ENCODE results near the gene ZBTB20.
"Not testable (repeated sequence)": the region's sequence is repeated elsewhere in the genome, so short reads cannot be mapped to it uniquely, and the experiment has no call there.

The ZBTB20 gene

DNA sequence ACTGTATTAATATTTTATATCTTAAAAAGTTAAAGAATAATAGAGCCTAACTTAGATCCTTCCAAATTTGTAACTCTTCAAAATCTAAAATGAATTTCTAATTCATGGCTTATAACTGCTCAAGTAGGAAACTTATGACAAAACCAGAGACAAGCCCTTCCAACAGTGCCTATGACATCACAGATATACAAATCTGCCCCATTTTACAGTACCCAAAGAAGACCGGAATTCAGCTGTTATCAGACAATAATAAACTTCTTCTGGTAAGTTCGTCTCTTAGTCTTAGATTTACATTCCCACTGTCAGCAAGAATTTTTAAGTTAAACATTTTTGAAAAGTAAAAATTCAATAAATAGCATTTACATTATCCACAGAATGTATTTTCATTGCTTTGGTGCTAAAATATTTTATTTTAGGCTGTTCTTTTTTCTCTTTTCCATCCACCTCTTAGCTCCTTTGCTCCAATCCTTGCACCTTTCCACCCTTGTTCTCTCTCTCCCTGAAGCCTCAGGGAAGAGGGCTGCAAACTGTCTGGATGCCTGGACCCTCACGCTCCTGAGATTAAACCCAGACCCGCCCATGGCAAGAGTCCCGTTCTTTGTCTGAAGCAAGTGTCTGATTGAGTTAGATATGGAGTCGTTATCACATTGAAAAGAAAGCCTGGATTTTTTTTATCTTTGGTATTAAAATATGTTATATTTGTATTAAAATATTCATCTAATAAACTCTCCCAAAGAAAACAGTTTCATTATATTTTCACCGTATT is 312.7 kb downstream of the ZBTB20 start:
- DNase-seq (ENCODE audit: low read depth in 3 of 3): no peak

DNA sequence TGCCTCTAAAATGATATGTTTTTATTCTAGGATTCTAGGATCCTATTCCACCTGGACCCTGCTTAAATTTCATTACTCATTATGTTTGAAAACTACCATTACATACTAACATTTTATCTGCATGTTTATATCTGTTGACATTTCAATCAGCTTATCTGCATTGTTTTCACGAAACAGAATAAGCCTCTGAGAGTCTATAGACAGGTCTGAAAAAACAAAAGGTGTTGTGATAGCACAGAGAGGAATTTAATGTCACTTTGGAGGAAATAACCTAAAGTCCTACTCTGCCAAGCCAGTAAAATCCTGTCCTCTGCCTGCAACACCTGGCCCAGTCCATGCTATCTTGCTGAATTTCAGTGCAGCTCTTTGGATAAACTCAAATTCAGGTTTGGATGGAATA is 315.2 kb downstream of the ZBTB20 start:
- DNase-seq (ENCODE audit: low read depth in 3 of 3): no peak

DNA sequence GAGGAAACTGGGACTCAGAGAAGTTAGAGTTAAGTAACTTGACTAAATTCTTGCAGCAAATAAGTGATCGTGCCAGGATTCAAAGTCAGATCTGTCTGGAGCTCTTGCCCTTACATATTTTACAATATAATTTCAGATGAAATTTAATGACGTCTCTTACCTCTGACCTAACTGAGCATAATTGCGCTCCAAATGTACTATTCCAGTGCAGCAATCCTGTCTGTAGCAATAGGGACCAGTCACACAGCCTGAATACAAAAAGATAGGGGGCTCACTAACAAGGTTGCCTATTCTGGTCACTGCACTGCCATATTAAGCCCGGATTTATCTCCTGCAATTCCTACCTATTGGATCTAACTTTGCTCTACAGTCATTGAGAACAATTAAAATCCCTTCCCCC is 316.4 kb downstream of the ZBTB20 start:
- no peak for DNase-seq (ENCODE audit: low read depth in 3 of 3)

DNA sequence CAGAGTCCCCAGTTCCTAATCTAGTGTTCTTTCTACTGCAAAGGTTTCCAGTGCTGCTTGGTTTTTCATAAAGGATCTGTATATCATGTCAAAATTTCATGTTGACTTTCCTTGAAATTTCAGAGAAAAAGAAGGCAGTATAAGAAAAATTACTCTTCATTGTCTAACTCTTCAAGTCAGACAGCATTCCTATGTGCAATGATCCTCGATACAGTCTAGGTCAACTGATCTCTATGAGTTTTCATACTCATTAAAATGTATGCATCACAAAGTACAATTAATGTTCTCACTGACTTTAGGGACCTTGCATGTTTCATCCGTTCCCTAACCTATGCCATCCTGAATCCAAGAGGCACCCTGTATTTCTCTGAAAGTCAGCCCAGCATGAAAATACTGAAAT is 317.3 kb downstream of the ZBTB20 start:
- no peak for DNase-seq (ENCODE audit: low read depth in 3 of 3)

DNA sequence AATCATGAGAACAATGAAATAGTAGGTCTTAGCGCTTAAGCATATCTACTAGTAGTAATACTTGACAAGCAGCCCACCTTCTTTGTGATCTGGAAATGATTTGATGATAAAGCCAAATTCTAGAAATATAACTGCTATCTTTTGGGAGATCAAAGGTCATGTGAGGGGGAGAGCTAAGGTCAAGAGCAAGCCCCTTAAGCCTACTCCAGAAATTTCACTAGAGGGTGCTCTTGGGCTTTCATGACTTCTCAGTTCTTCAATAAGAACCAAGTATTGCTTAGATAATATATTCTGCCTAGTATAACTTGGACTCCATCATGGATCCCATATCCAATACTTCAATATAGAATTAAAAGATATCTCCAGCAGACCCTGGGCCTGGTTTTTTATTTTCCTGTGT is 319.6 kb downstream of the ZBTB20 start:
- no peak for DNase-seq (ENCODE audit: low read depth in 3 of 3)

DNA sequence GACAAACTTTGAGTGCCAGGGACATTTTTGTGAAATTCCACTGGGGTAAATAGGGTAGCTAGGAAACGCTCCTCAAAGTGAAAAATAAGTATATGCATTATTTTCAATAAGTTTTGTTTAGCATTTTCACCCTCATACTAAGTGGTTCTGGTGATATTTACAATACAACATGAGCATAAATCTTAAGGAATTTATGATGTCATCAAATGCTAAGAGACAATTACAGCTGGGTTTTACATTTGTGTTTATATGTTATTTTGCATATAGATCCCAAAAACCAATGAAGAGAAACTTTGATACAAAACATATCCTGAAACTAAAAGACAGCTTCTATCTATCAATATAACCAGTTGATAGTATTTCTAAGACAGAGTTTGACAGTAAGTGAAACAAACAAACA is 323.1 kb downstream of the ZBTB20 start:
- DNase-seq (ENCODE audit: low read depth in 3 of 3): no peak

DNA sequence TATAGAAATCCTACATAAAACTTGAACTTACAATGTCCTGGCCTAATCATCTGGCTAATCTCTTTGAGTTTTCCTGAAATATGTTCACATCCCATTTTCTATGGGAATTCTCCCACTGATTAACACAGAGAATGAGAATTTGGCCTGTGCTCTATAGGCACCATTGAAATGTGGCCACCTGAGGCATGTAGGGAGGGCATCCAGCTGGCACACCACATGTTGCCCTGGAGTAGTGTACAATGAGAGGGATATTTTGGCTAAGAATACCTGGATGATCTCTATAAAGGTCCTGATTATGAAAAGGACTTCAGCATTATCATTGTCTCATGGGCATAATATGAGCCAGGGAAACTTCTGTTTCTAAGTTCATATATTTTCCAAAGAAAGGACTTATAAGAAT is 324.0 kb downstream of the ZBTB20 start:
- DNase-seq (ENCODE audit: low read depth in 3 of 3): no peak

DNA sequence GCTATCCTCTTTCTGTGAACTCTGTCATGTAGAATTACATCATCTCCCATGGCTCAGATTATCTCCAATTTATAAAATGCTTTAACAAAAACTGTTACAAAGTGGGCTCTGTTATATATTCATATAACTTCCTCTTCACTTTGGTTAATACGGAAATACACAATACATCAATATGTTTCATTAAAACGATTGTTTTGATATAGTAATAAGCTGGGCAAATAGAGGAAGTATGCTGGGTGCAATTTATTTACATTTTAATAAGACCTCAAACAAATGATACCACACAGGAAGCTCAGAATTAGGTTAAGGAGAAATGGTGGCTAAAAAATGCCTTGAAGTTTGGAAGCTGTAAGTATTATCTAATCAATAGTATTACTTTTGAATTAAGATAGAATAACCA is 331.0 kb downstream of the ZBTB20 start:
- DNase-seq (ENCODE audit: low read depth in 3 of 3): no peak

DNA sequence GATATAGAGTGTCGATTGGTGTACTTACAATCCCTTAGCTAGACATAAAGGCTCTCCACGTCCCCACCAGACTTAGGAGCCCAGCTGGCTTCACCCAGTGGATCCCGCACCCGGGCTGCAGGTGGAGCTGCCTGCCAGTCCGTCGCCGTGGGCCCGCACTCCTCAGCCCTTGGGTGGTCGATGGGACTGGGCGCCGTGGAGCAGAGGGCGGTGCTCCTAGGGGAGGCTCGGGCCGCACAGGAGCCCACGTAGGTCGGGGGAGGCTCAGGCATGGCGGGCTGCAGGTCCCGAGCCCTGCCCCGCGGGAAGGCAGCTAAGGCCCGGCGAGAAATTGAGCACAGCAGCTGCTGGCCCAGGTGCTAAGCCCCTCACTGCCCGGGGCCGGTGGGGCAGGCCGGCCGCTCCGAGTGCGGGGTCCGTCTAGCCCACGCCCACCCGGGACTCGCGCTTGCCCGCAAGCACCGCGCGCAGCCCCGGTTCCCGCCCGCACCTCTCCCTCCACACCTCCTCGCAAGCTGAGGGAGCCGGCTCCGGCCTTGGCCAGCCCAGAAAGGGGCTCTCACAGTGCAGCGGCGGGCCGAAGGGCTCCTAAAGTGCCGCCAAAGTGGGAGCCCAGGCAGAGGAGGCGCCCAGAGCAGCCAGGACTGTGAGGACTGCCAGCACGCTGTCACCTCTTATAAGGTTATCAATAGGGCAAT is 334.4 kb downstream of the ZBTB20 start:
- DNase-seq (ENCODE audit: low read depth in 3 of 3): not testable (repeated sequence)

DNA sequence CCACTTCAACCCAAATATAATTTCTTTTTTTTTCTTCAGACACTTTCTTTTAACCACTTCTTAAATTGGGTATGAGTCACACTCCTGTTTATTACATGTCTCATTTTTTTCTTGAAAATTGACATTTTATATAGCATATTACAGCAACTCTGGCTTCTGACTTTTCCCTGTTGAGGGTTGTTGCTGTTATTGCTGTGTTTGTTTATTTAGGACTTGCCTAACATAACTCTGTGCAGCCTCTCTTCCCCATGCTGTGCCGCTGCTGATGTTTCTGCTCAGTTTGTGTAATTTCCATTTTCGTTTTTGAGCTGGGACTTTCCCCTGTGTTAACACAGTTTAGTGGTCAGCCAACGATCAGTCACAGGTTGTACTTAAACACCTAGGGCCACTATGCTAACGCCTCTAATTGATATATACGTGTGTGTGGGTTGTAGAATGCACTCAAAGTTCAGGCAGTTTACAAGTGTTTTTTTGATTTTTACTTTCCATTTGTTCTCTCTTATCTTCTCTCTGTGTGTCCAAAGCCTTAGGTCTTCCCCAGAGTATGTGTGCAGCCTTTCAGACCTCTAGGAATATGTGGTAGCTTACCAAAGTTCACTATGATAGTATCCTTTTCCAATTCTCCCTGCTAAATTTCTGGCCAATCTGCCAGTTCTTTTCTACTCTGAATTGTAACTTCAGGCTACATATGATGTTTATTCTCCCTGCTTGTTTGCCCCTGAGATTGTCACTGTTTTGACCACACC is 337.2 kb downstream of the ZBTB20 start:
- no peak for DNase-seq (ENCODE audit: low read depth in 3 of 3)

DNA sequence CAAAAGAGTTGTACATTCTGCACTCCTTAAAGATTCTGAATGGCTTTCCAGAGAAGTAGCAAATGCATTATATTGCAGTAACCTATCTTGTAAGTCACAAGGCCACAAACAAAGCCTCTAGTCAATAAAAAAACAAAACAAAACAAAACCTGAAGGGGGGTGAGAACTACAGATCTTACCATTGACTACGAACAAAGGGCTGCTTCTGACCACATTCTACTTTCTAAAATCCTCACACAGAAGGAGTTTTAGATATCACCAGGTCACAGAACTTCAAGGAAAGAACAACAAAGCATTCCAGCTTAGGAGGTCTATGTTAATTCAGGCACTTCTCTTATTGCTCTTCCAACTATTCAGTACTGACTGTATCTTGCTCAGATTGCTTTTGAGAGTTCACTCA is 343.0 kb downstream of the ZBTB20 start:
- DNase-seq (ENCODE audit: low read depth in 3 of 3): no peak

DNA sequence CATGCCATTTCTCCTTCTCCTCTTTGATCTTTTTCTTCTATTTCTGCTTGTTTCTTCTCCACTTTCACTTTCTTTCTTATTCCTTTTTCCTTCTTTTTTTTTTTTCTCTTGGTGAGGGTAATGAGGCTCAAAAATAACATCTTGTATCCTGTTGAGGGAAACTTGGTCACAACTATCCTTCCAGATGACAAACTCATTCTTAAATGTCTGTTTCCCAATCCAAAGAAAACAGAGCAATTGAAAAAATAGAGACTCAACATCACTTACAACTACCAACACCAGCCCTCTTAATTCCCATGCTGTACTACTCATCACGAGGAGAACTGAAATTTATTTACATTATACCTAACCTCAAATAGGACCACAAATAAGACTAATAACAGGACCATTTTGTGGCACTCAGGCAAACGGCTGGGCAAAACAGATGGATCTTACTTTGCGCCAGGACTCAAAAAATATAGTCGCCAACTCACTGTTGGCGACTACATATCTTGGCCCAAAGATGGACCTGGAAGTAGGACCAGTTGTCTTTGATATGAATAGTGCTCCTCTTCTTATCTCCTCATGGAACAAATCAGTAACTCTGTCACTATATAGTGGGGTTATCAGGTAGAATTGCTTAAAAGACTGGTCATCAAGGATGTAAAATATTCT is 343.9 kb downstream of the ZBTB20 start:
- DNase-seq (ENCODE audit: low read depth in 3 of 3): no peak

DNA sequence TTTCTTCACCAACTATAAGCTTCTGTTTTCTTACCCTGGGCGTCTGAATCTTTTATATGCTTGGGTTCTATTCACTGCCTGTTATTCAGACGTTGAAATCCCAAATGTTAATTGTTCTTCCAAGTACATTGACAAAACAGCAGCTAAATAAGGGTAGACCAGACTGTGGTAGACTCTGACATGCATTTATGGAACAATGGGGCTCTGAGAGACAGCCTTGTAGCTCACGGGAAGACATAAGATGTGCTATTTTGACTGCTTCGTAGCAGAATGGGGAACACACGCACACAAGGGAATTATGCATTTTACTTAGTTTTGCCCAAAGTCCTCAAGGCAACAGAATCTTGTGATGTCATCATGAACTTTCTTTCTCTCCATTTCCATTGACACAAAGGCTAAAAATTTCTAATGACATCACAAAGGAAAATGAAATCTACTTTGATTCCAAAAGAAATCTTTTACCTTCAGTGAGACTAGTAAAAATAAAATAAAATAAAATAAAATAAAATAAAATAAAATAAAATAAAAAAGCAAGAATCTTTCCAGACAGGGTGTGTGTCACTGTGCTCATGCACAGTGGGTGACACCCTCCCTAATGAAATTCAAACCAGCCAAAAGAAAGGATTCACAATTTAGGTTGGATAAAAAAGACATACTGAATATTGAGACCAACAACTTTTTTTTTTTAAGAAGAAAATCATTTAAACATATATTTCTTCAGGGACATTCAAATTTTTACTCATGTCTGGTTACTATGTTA is 346.6 kb downstream of the ZBTB20 start:
- DNase-seq (ENCODE audit: low read depth in 3 of 3): no peak

DNA sequence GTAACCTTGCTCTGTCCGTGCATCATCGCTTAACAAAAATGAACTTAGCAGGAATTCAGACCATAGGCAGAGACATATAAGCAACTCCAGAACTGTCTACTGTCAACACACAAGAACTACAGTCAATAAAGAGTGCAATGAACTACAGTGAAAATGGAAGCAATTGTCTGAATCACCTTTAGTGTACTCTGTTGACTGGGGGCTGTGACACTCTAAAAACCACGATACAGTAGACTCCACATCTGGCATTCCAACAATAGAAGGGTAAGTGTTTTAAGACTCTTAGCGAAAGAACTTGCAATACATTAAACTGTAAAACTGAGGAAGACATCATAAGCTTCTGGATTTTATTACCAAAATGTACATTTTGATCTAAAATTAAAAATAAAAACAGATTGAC is 347.3 kb downstream of the ZBTB20 start:
- no peak for DNase-seq (ENCODE audit: low read depth in 3 of 3)

DNA sequence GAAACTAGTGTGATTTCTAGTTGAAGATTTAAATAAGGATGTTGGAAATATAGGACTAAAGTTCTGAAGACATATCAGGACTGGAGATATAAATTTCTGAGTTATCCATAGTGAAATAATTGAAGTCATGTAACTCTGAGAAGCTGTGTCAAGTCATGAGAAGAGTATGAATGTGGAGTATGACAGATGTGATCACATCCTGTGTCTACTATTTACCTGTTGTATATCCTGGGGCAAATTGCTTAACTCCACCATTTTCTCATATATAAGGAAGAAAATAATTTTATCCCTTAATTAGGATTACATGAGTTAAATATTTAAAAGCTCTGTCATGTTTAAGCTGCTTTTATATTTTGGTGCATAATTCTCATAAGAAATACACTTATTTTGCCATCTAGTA is 350.3 kb downstream of the ZBTB20 start:
- DNase-seq (ENCODE audit: low read depth in 3 of 3): no peak

DNA sequence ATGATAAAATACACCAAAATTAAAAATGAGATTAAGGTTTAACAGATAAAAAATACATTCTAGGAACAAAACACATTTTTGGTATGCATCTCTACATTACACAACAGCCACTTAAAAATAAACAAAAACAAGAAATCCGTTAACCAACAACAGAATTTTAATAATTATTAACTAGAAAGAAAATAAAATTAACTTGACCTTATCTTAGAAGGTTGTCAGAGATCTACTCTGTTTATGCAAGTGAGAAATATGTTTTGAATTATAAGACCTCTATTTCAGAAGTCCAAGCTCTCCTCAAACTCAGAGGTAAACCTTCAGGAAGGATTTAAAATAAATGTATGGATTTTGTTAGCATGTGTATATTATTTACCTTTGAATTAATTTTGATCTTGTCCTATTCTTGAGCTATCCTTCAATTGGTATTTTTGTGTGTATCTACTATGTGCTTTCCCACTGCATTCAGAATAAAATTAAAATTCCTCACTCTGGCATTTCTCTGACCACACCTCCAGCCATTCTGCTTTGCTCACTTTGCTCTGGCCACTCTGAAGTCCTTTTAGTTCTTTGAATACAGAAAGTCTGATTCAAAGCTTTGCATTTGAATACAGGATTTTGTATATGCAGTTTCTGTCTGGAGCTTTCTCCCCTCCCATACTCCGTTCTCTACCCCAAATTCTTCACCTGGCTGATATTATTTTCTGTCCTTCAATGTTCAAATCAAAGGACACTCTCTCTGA is 352.0 kb downstream of the ZBTB20 start:
- no peak for DNase-seq (ENCODE audit: low read depth in 3 of 3)

DNA sequence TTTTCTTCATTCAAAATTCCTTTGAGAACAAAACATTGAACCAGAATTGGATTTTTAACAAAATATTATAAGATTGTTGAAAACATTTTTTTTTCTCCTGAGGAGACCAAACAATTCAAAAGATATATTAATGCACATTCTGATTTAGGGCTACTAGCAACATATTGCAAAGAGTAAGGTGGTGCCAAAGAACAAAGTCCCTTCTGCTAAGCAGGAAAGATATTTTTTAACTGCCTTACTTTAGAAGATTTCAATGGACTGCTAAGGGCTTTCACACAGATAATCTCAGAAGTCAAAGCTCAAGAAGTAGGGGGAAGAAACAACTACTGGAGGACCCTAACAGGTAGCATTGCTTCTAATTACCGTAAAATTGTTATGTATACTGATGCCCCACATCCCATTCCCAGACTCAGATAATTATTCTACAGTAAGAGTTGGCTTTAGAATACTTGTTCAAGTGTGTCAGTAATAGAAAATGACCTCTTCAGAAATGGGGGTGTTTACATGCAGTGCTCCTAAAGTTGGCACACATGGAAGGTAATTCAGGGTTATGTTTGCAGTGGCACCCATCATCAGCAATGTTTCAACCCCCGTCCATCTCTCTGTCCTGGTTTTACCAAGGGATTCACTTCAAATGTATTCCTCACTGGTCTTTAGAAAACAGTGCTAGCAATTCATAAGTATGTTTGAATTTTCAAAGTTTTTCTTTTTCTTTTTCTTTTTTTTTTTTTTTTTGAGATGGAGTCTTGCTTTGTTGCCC is 354.7 kb downstream of the ZBTB20 start:
- no peak for DNase-seq (ENCODE audit: low read depth in 3 of 3)

DNA sequence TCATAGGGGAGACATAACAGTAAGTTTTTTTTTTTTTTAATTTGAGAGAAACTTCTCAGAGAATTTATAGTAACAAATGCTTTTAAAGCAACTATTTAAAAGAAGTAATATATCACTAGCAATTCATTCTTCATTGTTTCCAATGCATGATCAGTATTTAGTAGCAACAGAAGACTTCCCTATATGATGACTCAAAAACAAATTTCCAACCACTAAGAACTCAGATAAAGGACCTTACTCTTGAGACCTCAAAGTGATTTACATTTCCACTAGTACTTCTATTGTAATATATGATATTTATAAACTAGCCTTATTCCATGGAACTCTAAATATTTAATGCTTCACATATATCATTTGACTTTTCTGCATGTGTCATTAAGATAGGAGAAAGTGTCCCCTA is 356.3 kb downstream of the ZBTB20 start:
- DNase-seq (ENCODE audit: low read depth in 3 of 3): no peak

DNA sequence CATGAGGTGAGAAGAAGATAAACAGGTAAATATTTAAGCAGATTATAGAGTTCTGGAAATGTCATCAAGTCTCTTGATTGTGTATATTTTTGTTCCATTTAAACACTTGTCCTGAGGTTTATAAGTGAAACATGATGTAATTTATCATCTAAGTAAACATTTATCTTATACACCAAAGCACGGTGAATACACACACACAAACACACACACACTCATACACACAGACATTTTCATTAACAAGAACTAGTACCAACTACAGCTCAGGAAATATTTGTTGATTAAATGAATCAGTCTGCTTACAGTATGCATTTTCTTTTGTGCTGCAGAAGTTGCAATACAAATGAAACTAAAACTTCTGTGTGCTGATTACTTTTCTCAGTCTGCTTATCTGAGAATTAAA is 357.3 kb downstream of the ZBTB20 start:
- DNase-seq (ENCODE audit: low read depth in 3 of 3): no peak

DNA sequence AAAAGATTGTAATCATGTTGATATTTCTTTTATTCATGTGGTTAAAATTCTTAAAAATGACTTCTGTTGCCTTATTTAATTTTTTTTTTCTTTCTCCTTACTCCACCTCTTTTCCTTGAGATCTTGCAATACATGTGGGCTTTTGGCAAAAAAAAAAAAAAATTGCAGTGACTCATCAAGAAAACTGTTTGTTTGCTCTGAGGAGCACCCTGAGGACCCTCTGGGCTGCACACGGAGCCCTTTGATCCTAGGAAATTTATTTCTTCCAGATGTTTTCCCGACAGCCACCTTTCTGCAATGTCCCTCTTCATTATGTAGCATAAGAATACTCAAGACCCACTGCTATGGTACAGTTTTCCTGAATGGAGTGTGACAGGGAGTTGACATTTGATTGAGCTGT is 371.7 kb downstream of the ZBTB20 start:
- no peak for DNase-seq (ENCODE audit: low read depth in 3 of 3)

Measured in stimulated activated CD4-positive, alpha-beta T cell treated with anti-CD3 and anti-CD28 coated beads, TNF-alpha, amount 100 ng/mL, for 4 hours (primary cell).